Neural progenitor cell (in vitro differentiated cells): ENCODE data around the gene CDH13. TPM values are rescaled to one million over a fixed set of nuclear protein-coding genes. Genes with fewer than 3 reads are reported as not detected.

Experiments
- DNase-seq: peaks from one replicate; pipeline ENCODE4 v3.0.0-alpha.2; 2016; ENCODE audit warnings: low spot score
- H2AFZ ChIP-seq: fragments of 200-600 bp; sonication (generic); replicated peaks from 2 replicates; pipeline ENCODE4 v1.6.1; 2016; ENCODE audit warnings: antibody characterized with exemption
- H3F3A ChIP-seq: fragments of 200-600 bp; sonication (generic); 2 replicates; pipeline ENCODE4 v1.6.1; 2016; ENCODE audit warnings: antibody characterized with exemption, low read depth
- H3K27ac ChIP-seq: fragments of 200-600 bp; sonication (generic); 2 replicates; pipeline ENCODE4 v1.5.1; 2016; ENCODE audit warnings: mild to moderate bottlenecking
- H3K27me3 ChIP-seq: fragments of 200-600 bp; sonication (generic); 2 replicates; pipeline ENCODE4 v1.6.1; 2016; ENCODE audit warnings: mild to moderate bottlenecking, moderate library complexity
- H3K36me3 ChIP-seq: fragments of 200-600 bp; sonication (generic); 2 replicates; pipeline ENCODE4 v1.5.1; 2016
- H3K4me1 ChIP-seq: fragments of 200-600 bp; sonication (generic); 2 replicates; pipeline ENCODE4 v1.6.1; 2016; ENCODE audit warnings: mixed run types
- H3K4me2 ChIP-seq: fragments of 200-600 bp; sonication (generic); 2 replicates; pipeline ENCODE4 v1.6.1; 2016
- H3K4me3 ChIP-seq: fragments of 200-600 bp; sonication (generic); 2 replicates; pipeline ENCODE4 v1.5.1; 2016
- H3K79me2 ChIP-seq: fragments of 200-600 bp; sonication (generic); 2 replicates; pipeline ENCODE4 v1.6.1; 2016; ENCODE audit warnings: low read depth
- H3K9ac ChIP-seq: fragments of 200-600 bp; sonication (generic); 2 replicates; pipeline ENCODE4 v1.6.1; 2016
- H3K9me3 ChIP-seq: fragments of 200-600 bp; sonication (generic); 2 replicates; pipeline ENCODE4 v1.5.1; 2016; ENCODE audit warnings: low read depth
- H4K20me1 ChIP-seq: fragments of 200-600 bp; sonication (generic); 2 replicates; pipeline ENCODE4 v1.6.1; 2016; ENCODE audit warnings: low read depth
- H3K27ac Mint-ChIP-seq: 3 replicates; pipeline ENCODE4 v1.8.0; 2021; ENCODE audit warnings: mixed read lengths
- H3K27me3 Mint-ChIP-seq: 2 replicates; pipeline ENCODE4 v1.8.0; 2022; ENCODE audit warnings: low read depth, mild to moderate bottlenecking, inconsistent platforms, moderate library complexity, mixed read lengths; ENCODE audit not compliant: insufficient read depth
- H3K36me3 Mint-ChIP-seq: 3 replicates; pipeline ENCODE4 v1.8.0; 2021; ENCODE audit warnings: mixed read lengths
- H3K4me1 Mint-ChIP-seq: 3 replicates; pipeline ENCODE4 v1.8.0; 2021; ENCODE audit warnings: mixed read lengths
- H3K4me3 Mint-ChIP-seq: 3 replicates; pipeline ENCODE4 v1.8.0; 2021; ENCODE audit warnings: mild to moderate bottlenecking, moderate library complexity, mixed read lengths
- H3K9me3 Mint-ChIP-seq: 3 replicates; pipeline ENCODE4 v1.8.0; 2020; ENCODE audit warnings: mixed read lengths
- EZH2 ChIP-seq: fragments of 200-600 bp; sonication (generic); IDR thresholded peaks from 2 replicates; pipeline ENCODE4 v1.6.1; 2017; ENCODE audit warnings: antibody characterized with exemption, mild to moderate bottlenecking, moderate library complexity
- EZH2phosphoT487 ChIP-seq: fragments of 200-600 bp; sonication (generic); IDR thresholded peaks from 2 replicates; pipeline ENCODE4 v1.6.1; 2017; ENCODE audit warnings: antibody characterized with exemption
- total RNA-seq: library from RNA; depleted of rRNA; stranded (reverse); fragments of >200 nt; gene quantifications from 2 replicates; pipeline ENCODE4 v1.2.3, GENCODE V29; 2015; ENCODE audit warnings: low replicate concordance
- TF ChIP-seq, protein P1 (sequence below): fragments of 200-600 bp; sonication (generic); IDR thresholded peaks from 2 replicates; pipeline ENCODE4 v1.5.1; 2017; ENCODE audit warnings: antibody characterized with exemption, mild to moderate bottlenecking

CDH13 gene
- total RNA-seq, 1 donor from 2014 or later: 3.0 TPM

DNA sequence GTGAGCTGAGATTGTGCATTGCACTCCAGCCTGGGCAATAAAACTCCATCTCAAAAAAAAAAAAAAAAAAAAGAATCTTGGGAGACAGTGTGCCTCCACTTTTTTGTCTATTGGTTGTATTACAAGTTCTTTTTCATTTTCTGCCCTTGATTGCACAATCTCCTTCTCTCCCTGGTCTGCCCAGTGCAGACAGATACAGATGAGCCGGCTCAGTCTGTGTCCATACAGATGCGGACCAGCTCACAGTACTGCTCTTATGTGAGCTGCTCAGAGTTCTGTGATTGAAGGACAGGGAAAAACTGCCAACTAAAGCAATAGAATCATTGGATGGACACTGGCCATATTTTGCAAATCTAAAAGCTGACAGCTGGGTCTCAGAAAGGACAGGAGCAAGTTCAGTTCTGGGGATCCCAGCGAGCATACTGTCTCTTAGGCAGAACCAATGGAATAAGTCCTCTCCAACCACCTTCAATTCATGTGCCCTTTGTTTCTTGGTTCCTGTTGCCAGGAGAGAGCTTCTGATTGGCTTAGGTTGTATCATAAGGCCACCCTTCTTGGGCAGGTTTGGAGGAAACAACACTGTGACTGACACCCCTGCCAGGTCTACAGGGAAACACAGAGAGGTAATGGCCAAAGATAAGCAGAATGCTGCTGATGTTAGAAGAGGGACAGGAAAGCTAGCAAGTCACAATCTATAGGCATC, 685.4 kb downstream of the CDH13 start:
- H3K9me3 ChIP-seq: no peaks in the 10 kb centered on the region
- no peak for DNase-seq
- Mint-ChIP-seq H3K4me3 (no peak overlapping the region), H3K4me1 (peaks cover under 1% of the 10 kb centered on the region), H3K36me3 (no peaks in the 10 kb centered on the region), H3K9me3 (no peaks in the 10 kb centered on the region), H3K27me3 (peaks cover 6% of the 10 kb centered on the region), H3K27ac (no peak overlapping the region)
- H4K20me1 ChIP-seq: no peaks in the 10 kb centered on the region
- no peak overlapping the region for H2AFZ ChIP-seq
- H3K4me1 ChIP-seq: no peaks in the 10 kb centered on the region
- TF ChIP-seq, protein P1, sequence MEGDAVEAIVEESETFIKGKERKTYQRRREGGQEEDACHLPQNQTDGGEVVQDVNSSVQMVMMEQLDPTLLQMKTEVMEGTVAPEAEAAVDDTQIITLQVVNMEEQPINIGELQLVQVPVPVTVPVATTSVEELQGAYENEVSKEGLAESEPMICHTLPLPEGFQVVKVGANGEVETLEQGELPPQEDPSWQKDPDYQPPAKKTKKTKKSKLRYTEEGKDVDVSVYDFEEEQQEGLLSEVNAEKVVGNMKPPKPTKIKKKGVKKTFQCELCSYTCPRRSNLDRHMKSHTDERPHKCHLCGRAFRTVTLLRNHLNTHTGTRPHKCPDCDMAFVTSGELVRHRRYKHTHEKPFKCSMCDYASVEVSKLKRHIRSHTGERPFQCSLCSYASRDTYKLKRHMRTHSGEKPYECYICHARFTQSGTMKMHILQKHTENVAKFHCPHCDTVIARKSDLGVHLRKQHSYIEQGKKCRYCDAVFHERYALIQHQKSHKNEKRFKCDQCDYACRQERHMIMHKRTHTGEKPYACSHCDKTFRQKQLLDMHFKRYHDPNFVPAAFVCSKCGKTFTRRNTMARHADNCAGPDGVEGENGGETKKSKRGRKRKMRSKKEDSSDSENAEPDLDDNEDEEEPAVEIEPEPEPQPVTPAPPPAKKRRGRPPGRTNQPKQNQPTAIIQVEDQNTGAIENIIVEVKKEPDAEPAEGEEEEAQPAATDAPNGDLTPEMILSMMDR: no peak
- TF ChIP-seq EZH2phosphoT487 (no peak), EZH2 (no peak)
- H3K4me2 ChIP-seq: no peak overlapping the region
- no peaks in the 10 kb centered on the region for H3K27me3 ChIP-seq
- H3K9ac ChIP-seq: no peak overlapping the region
- no peaks in the 10 kb centered on the region for H3F3A ChIP-seq
- H3K36me3 ChIP-seq: no peaks in the 10 kb centered on the region
- no peaks in the 10 kb centered on the region for H3K79me2 ChIP-seq
- H3K4me3 ChIP-seq: no peak overlapping the region
- H3K27ac ChIP-seq: no peak overlapping the region

DNA sequence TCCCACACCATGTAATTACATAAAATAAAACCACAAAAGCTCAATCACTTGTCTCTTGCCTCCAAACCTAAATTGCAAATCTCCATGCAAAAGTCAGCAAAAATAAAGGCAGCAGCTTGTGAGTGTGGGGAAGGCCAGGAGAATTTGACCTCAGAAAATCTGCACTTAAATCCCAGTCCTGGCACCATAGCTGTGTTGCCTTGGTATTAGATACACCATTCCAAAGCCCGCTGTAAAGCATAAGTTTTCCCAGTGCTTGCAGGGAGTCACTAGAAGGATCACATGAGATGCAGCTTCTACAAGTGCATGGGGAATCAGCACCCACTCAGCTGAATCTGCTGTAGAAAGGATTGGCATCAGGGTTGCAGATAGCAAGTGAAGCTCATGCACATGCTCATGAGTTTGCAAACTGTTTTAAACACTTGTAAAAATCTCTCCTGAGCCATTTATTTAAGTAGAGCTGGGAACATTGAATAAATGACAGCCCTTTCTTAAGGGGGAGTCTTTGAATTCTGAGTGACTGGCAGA, 686.0 kb downstream of the CDH13 start:
- Mint-ChIP-seq H3K36me3 (no peaks in the 10 kb centered on the region), H3K9me3 (no peaks in the 10 kb centered on the region), H3K4me1 (no peaks in the 10 kb centered on the region), H3K27ac (no peak overlapping the region), H3K27me3 (peaks cover 6% of the 10 kb centered on the region), H3K4me3 (no peak overlapping the region)
- H3K4me2 ChIP-seq: no peak overlapping the region
- H3F3A ChIP-seq: no peaks in the 10 kb centered on the region
- no peaks in the 10 kb centered on the region for H4K20me1 ChIP-seq
- no peaks in the 10 kb centered on the region for H3K9me3 ChIP-seq
- TF ChIP-seq EZH2phosphoT487 (no peak), EZH2 (no peak)
- TF ChIP-seq, protein P1: no peak
- H3K36me3 ChIP-seq: no peaks in the 10 kb centered on the region
- no peak for DNase-seq
- no peak overlapping the region for H3K4me3 ChIP-seq
- no peaks in the 10 kb centered on the region for H3K79me2 ChIP-seq
- no peak overlapping the region for H2AFZ ChIP-seq
- H3K27ac ChIP-seq: no peak overlapping the region
- no peak overlapping the region for H3K9ac ChIP-seq
- no peaks in the 10 kb centered on the region for H3K27me3 ChIP-seq
- no peaks in the 10 kb centered on the region for H3K4me1 ChIP-seq

DNA sequence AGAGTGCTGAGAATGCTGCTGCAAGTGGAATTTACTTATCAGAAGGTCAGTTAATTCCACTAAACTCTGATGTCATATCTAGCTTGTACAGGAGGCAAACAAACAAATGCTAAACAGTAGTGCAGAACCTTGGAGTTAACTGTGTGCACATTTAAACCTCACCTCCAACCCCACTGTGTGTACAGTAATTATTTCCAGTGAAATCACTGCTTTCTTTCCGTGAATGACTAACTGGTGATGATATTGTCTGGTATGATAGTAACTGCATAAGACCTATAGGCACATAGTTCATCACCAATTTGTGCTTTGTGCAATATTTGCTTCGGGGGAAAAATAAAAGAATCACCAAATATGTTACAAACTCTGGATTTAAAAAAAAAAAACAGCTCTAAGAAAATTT, 688.5 kb downstream of the CDH13 start:
- Histone ChIP-seq H3K4me1 (no peaks in the 10 kb centered on the region), H3K79me2 (no peaks in the 10 kb centered on the region), H2AFZ (no peak overlapping the region), H3K9ac (no peak overlapping the region), H3K4me2 (no peak overlapping the region), H3K36me3 (no peaks in the 10 kb centered on the region), H3K9me3 (no peaks in the 10 kb centered on the region), H3K27ac (no peak overlapping the region), H3K27me3 (no peaks in the 10 kb centered on the region), H3F3A (no peaks in the 10 kb centered on the region), H3K4me3 (no peak overlapping the region), H4K20me1 (no peaks in the 10 kb centered on the region)
- peaks cover 2% of the 10 kb centered on the region for H3K4me1 Mint-ChIP-seq
- TF ChIP-seq, protein P1: no peak
- TF ChIP-seq EZH2phosphoT487 (no peak), EZH2 (no peak)
- H3K4me3 Mint-ChIP-seq: no peak overlapping the region
- no peak for DNase-seq
- H3K27me3 Mint-ChIP-seq: peaks cover 6% of the 10 kb centered on the region
- no peak overlapping the region for H3K27ac Mint-ChIP-seq
- H3K36me3 Mint-ChIP-seq: no peaks in the 10 kb centered on the region
- H3K9me3 Mint-ChIP-seq: no peaks in the 10 kb centered on the region
